ENCODE measurements around the gene CYTIP. TPM values are rescaled to one million over a fixed set of nuclear protein-coding genes. Genes with fewer than 3 reads are reported as not detected.
A peak's percentile ranks its signal among the peaks of the same experiment; 100 is the strongest.

Gene CYTIP
- total RNA-seq = under 1 TPM in 1 of 2 donors, not detected in 1; 0.31 TPM
- polyA plus RNA-seq (2013, experiment 1 of 2) = not detected
- not detected for polyA plus RNA-seq (2013, experiment 2 of 2)
- long read RNA-seq, experiment 1 = 0 reads
- long read RNA-seq, experiment 2 = 0 reads
- long read RNA-seq, experiment 3, partial matches to known transcripts = 1 of 2 reads
- long read RNA-seq, experiment 3, other reads (novel, unspliced or antisense) = 1 of 2 reads
- long read RNA-seq, experiment 4 = 0 reads

GRCh38 chr2:157443795-157444640 lies at the start of gene CYTIP:
TSS of gene CYTIP (minus strand) at chr2:157444089. CDS start at chr2:157444020, 69 bp downstream.
- H3K9me3 ChIP-seq (ENCODE audit: control insufficient read depth, low read length) = no peaks in the 10 kb centered on the region
- H3K36me3 ChIP-seq (ENCODE audit: control insufficient read depth, insufficient read depth, low read length) = no peaks in the 10 kb centered on the region
- peaks cover 40% of the 10 kb centered on the region for H3K4me1 Mint-ChIP-seq
- no peak within 1 kb of the TSS for H3K27ac Mint-ChIP-seq
- 92 to 94% methylated on average over 12 to 13 of the region's 13 CpGs for WGBS, 2 experiments (ENCODE audit: insufficient coverage in 1 of 2, insufficient read length in 1 of 2)
- H3K4me1 ChIP-seq (ENCODE audit: control insufficient read depth, insufficient read depth, low read length) = peaks cover 10% of the 10 kb centered on the region
- H3K27me3 ChIP-seq (ENCODE audit: control insufficient read depth, insufficient read depth, low read length, poor library complexity, severe bottlenecking) = no peaks in the 10 kb centered on the region
- no peaks in the 10 kb centered on the region for H3K9me3 Mint-ChIP-seq
- H3K4me3 Mint-ChIP-seq = no peak within 1 kb of the TSS
- H3K9ac ChIP-seq (ENCODE audit: extremely low read depth, low read length, poor library complexity, severe bottlenecking) = no peak within 1 kb of the TSS
- no peaks in the 10 kb centered on the region for H3K36me3 Mint-ChIP-seq (ENCODE audit: low read depth)
- no peak for DNase-seq
- no peaks in the 10 kb centered on the region for H3K27me3 Mint-ChIP-seq (ENCODE audit: insufficient read depth)
- no peak within 1 kb of the TSS for H3K27ac ChIP-seq (ENCODE audit: low read depth, low read length)
- TF ChIP-seq CTCF (conservative IDR thresholded peaks at IDR 0.05) = no peak
- H3K4me3 ChIP-seq (ENCODE audit: low read length) = no peak within 1 kb of the TSS

GRCh38 chr2:157492189-157492773 lies 48.4 kb upstream of the CYTIP start:
- Histone ChIP-seq H3K4me3 (ENCODE audit: low read length) (no peak overlapping the region), H3K4me1 (ENCODE audit: control insufficient read depth, insufficient read depth, low read length) (no peaks in the 10 kb centered on the region), H3K27ac (ENCODE audit: low read depth, low read length) (no peak overlapping the region), H3K36me3 (ENCODE audit: control insufficient read depth, insufficient read depth, low read length) (no peaks in the 10 kb centered on the region), H3K9ac (ENCODE audit: extremely low read depth, low read length, poor library complexity, severe bottlenecking) (no peak overlapping the region), H3K9me3 (ENCODE audit: control insufficient read depth, low read length) (no peaks in the 10 kb centered on the region), H3K27me3 (ENCODE audit: control insufficient read depth, insufficient read depth, low read length, poor library complexity, severe bottlenecking) (no peaks in the 10 kb centered on the region)
- no peak overlapping the region for H3K4me3 Mint-ChIP-seq
- 16 to 33% methylated on average over 2 to 5 of the region's 5 CpGs for WGBS, 2 experiments (ENCODE audit: insufficient coverage in 1 of 2, insufficient read length in 1 of 2)
- H3K4me1 Mint-ChIP-seq = peaks cover 5% of the 10 kb centered on the region
- H3K9me3 Mint-ChIP-seq = no peaks in the 10 kb centered on the region
- peak; percentile 92 for TF ChIP-seq CTCF (conservative IDR thresholded peaks at IDR 0.05)
- peak; percentile 90 for DNase-seq
- no peaks in the 10 kb centered on the region for H3K36me3 Mint-ChIP-seq (ENCODE audit: low read depth)
- no peak overlapping the region for H3K27ac Mint-ChIP-seq
- peaks cover 3% of the 10 kb centered on the region for H3K27me3 Mint-ChIP-seq (ENCODE audit: insufficient read depth)

GRCh38 chr2:157489983-157490382 lies 46.1 kb upstream of the CYTIP start:
- no peak for TF ChIP-seq CTCF (conservative IDR thresholded peaks at IDR 0.05)
- Mint-ChIP-seq H3K36me3 (ENCODE audit: low read depth) (no peaks in the 10 kb centered on the region), H3K27me3 (ENCODE audit: insufficient read depth) (peaks cover 3% of the 10 kb centered on the region), H3K4me1 (peaks cover 5% of the 10 kb centered on the region), H3K4me3 (no peak overlapping the region), H3K9me3 (no peaks in the 10 kb centered on the region), H3K27ac (no peak overlapping the region)
- peaks cover 9% of the 10 kb centered on the region for H3K4me1 ChIP-seq (ENCODE audit: control insufficient read depth, insufficient read depth, low read length)
- no peak overlapping the region for H3K9ac ChIP-seq (ENCODE audit: extremely low read depth, low read length, poor library complexity, severe bottlenecking)
- DNase-seq = no peak
- no peak overlapping the region for H3K27ac ChIP-seq (ENCODE audit: low read depth, low read length)
- H3K27me3 ChIP-seq (ENCODE audit: control insufficient read depth, insufficient read depth, low read length, poor library complexity, severe bottlenecking) = no peaks in the 10 kb centered on the region
- WGBS, 2 experiments (ENCODE audit: insufficient coverage in 1 of 2, insufficient read length in 1 of 2) = 50% methylated on average over 1 of the region's 1 CpG; no CpG with 5 or more reads in 1 of the 2 experiments
- no peaks in the 10 kb centered on the region for H3K36me3 ChIP-seq (ENCODE audit: control insufficient read depth, insufficient read depth, low read length)
- no peaks in the 10 kb centered on the region for H3K9me3 ChIP-seq (ENCODE audit: control insufficient read depth, low read length)
- no peak overlapping the region for H3K4me3 ChIP-seq (ENCODE audit: low read length)

Data from endodermal cell (in vitro differentiated cells).